Measurements from ENCODE around the gene TTLL12. TPM values are rescaled to one million over a fixed set of nuclear protein-coding genes. Genes with fewer than 3 reads are reported as not detected.

The TTLL12 gene
- total RNA-seq, 1 donor from 2014 or later, result 40.9 TPM

DNA sequence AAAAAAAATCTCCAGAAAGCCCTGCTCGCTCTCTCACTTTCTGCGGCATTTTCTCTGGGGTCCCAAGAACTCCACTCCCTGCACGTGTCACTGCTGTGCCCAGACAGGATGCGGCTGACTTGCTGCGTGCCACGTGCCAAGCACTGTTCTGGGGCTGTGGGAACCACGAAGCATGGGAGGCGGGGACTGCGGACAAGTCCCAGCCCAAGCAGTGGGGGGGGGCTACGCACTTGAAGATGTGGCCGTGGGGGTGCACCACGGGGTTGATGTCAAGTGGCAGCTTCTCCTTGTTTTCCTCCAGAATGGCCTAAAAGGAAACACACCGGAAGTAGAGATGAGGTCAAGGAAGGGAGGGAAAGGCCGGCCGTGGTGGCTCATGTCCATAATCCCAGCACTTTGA lies 10.8 kb downstream of the TTLL12 start:
- Mint-ChIP-seq H3K9me3 (ENCODE audit: low read depth) (no peaks in the 10 kb centered on the region), H3K27me3 (no peaks in the 10 kb centered on the region), H3K27ac (no peak overlapping the region), H3K4me3 (ENCODE audit: low read depth) (no peak overlapping the region), H3K4me1 (ENCODE audit: low read depth) (no peaks in the 10 kb centered on the region), H3K36me3 (ENCODE audit: insufficient read depth) (peaks cover 5% of the 10 kb centered on the region)
- TF ChIP-seq, protein P1, sequence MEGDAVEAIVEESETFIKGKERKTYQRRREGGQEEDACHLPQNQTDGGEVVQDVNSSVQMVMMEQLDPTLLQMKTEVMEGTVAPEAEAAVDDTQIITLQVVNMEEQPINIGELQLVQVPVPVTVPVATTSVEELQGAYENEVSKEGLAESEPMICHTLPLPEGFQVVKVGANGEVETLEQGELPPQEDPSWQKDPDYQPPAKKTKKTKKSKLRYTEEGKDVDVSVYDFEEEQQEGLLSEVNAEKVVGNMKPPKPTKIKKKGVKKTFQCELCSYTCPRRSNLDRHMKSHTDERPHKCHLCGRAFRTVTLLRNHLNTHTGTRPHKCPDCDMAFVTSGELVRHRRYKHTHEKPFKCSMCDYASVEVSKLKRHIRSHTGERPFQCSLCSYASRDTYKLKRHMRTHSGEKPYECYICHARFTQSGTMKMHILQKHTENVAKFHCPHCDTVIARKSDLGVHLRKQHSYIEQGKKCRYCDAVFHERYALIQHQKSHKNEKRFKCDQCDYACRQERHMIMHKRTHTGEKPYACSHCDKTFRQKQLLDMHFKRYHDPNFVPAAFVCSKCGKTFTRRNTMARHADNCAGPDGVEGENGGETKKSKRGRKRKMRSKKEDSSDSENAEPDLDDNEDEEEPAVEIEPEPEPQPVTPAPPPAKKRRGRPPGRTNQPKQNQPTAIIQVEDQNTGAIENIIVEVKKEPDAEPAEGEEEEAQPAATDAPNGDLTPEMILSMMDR (IDR thresholded peaks at IDR 0.05; ENCODE audit: unreplicated experiment), result no peak
- DNase-seq (ENCODE audit: low spot score, unreplicated experiment), result no peak

- Mint-ChIP-seq H3K9me3 (ENCODE audit: low read depth) (no peaks in the 10 kb centered on the region), H3K27me3 (no peaks in the 10 kb centered on the region), H3K4me1 (ENCODE audit: low read depth) (no peaks in the 10 kb centered on the region), H3K36me3 (ENCODE audit: insufficient read depth) (peaks cover 5% of the 10 kb centered on the region), H3K4me3 (ENCODE audit: low read depth) (no peak overlapping the region), H3K27ac (no peak overlapping the region)
- TF ChIP-seq, protein P1 (IDR thresholded peaks at IDR 0.05; ENCODE audit: unreplicated experiment), result no peak
- DNase-seq (ENCODE audit: low spot score, unreplicated experiment), result no peak
Observed at GRCh38 chr22:43174941-43175531, 11.9 kb downstream of the TTLL12 start.

GRCh38 chr22:43173976-43174720 lies 12.8 kb downstream of the TTLL12 start:
- Mint-ChIP-seq H3K4me1 (ENCODE audit: low read depth) (no peaks in the 10 kb centered on the region), H3K36me3 (ENCODE audit: insufficient read depth) (peaks cover 5% of the 10 kb centered on the region), H3K27ac (no peak overlapping the region), H3K4me3 (ENCODE audit: low read depth) (no peak overlapping the region), H3K9me3 (ENCODE audit: low read depth) (no peaks in the 10 kb centered on the region), H3K27me3 (no peaks in the 10 kb centered on the region)
- TF ChIP-seq, protein P1 (IDR thresholded peaks at IDR 0.05; ENCODE audit: unreplicated experiment), result no peak
- no peak for DNase-seq (ENCODE audit: low spot score, unreplicated experiment)

GRCh38 chr22:43173566-43173965 lies 13.4 kb downstream of the TTLL12 start:
- no peaks in the 10 kb centered on the region for H3K9me3 Mint-ChIP-seq (ENCODE audit: low read depth)
- H3K4me3 Mint-ChIP-seq (ENCODE audit: low read depth), result no peak overlapping the region
- no peaks in the 10 kb centered on the region for H3K4me1 Mint-ChIP-seq (ENCODE audit: low read depth)
- peaks cover 5% of the 10 kb centered on the region for H3K36me3 Mint-ChIP-seq (ENCODE audit: insufficient read depth)
- H3K27me3 Mint-ChIP-seq, result no peaks in the 10 kb centered on the region
- H3K27ac Mint-ChIP-seq, result no peak overlapping the region
- TF ChIP-seq, protein P1 (IDR thresholded peaks at IDR 0.05; ENCODE audit: unreplicated experiment), result no peak
- DNase-seq (ENCODE audit: low spot score, unreplicated experiment), result no peak

DNA sequence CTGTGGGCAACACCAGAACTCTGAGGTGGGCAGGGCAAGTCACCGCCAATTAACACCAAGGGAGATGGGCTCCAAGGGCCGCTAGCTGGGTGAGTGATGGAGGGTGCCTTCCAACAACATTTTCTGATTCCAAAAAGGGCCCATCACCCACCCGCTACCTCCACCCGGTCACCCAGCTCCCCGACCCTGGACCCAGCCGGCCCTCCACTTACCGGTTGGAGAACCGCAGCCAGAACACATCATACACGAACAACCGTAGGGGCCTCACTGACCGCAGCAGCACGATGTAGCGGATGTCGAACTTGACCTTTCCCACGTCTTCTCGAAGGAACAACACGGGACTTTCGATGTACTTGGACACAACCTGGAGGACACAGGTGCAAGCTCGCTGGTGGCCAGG lies 14.7 kb downstream of the TTLL12 start:
- Mint-ChIP-seq H3K36me3 (ENCODE audit: insufficient read depth) (peaks cover 5% of the 10 kb centered on the region), H3K4me3 (ENCODE audit: low read depth) (no peak overlapping the region)
- no peak for DNase-seq (ENCODE audit: low spot score, unreplicated experiment)

More for the DNA sequence above, 14.7 kb downstream of the TTLL12 start:
- H3K9me3 Mint-ChIP-seq (ENCODE audit: low read depth), result no peaks in the 10 kb centered on the region
- H3K27me3 Mint-ChIP-seq, result no peaks in the 10 kb centered on the region
- no peaks in the 10 kb centered on the region for H3K4me1 Mint-ChIP-seq (ENCODE audit: low read depth)
- no peak overlapping the region for H3K27ac Mint-ChIP-seq
- TF ChIP-seq, protein P1 (IDR thresholded peaks at IDR 0.05; ENCODE audit: unreplicated experiment), result no peak
